GM20000 (cell line): Measurements from ENCODE around the gene NLRP3.

Experiments used
- DNase-seq: peaks from one replicate; pipeline ENCODE4 v3.0.0; 2012; ENCODE audit warnings: low spot score
- TF ChIP-seq, protein P1 (sequence below): IDR thresholded peaks from 2 replicates; pipeline ENCODE4 v1.5.1; 2012; ENCODE audit warnings: mild to moderate bottlenecking, control low read depth; ENCODE audit errors: extremely low read depth, missing control alignments

The NLRP3 gene

DNA sequence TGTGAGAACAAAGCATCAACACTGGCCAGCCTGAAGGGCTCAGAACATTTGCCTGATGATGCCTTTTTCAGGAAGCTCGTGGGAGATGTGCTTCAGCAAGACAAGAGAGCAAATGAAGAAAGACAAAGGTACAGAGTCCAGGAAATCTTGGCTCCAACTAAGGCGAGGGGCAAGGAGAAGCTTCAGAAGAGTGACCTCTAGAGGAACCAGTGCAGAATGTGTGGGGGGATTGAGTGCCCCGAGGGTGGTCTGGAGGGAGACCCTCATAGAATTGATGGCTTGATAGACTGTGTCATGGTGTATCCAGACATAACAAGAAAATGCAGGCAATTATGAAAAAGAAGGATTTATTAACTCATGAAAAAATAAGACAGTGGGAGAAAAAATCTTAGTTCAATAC lies 15.3 kb upstream of the NLRP3 start:
- DNase-seq = no peak
- TF ChIP-seq, protein P1, sequence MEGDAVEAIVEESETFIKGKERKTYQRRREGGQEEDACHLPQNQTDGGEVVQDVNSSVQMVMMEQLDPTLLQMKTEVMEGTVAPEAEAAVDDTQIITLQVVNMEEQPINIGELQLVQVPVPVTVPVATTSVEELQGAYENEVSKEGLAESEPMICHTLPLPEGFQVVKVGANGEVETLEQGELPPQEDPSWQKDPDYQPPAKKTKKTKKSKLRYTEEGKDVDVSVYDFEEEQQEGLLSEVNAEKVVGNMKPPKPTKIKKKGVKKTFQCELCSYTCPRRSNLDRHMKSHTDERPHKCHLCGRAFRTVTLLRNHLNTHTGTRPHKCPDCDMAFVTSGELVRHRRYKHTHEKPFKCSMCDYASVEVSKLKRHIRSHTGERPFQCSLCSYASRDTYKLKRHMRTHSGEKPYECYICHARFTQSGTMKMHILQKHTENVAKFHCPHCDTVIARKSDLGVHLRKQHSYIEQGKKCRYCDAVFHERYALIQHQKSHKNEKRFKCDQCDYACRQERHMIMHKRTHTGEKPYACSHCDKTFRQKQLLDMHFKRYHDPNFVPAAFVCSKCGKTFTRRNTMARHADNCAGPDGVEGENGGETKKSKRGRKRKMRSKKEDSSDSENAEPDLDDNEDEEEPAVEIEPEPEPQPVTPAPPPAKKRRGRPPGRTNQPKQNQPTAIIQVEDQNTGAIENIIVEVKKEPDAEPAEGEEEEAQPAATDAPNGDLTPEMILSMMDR = peak; percentile 13

DNA sequence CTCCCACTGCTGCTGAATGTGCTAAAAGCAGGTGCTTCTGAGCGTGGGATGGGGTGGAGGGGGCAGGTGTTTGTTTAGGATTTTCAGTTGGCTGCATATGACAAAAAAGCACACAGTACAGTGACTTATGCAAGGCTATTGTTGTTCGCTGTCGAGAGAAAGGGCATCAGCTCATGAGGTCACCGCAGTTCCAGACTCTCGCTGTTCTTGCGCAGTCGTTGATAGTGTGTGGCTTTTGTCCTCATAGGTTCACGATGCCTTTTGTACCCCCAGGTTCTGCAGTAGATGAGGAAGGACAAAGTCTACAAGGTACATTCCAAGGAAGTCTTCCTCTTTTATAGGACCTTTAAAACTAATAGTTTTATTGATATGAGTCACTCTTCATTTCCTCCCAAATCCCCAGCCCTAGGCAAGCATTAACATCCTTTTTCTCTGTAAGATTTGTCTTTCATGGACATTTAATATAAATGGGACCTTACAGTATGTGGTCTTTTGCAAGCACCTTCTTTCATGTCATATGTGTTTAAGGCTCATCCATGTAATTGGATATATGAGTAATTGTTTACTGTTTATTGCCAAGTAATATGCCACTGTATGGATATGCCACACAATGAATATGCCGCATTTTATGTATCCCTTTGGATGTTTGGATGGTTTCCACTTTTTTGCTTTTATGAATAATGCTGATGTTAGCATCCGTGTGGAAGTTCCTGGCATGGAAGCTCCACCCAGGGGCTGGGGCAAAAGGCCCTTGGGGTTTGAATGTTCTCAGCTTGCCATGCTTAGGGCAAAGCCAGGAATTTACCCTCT lies 14.5 kb upstream of the NLRP3 start:
- no peak for DNase-seq
- TF ChIP-seq, protein P1 = no peak

DNA sequence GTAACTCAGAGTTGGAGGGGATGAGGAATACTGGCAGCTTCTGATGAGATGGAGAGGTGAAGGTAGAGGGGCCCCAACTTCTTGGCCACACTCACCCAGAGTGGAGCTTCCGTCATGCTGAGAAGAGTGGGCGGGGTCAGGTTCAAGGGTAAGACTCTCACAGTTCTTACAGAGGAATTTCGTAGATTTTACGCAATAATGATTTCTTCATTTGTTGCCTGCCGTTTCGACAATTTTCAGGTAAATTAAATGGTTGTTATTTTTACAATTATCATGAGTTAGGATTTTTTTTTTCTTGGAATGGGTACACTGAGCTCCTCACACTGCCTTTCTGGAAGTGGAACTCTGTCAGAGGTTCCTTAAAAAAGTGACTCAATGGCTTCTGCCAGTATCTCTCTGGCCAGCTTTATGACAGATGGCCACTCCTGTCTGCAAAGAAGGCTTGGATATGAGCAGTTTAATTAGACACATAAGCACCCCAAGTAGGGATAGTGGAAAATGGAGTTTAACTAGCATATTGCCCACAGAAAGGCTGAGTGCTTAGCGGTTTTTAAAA lies 13.8 kb upstream of the NLRP3 start:
- no peak for DNase-seq
- TF ChIP-seq, protein P1 = no peak

DNA sequence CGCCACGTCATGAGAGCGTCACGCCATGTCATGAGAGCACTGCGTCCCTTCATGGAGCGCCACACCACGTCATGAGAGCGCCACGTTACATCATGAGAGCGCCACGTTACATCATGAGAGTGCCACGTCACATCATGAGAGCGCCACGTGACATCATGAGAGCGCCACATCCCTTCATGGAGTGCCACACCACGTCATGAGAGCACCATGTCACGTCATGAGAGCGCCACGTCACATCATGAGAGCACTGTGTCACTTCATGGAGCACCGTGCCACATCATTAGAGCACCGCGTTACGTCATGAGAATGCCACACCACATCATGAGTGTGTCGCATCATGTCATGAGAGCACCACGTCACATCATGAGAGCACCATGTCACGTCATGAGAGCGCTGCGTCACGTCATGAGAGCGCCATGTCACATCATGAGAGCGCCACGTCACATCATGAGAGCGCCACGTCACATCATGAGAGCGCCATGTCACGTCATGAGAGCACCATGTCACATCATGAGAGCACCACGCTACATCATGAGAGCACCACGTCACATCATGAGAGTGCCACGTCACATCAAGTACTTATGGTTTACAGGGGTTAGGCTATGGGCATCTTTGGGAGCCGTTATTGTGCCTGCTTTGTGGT lies 9.8 kb upstream of the NLRP3 start:
- TF ChIP-seq, protein P1 = no peak

DNA sequence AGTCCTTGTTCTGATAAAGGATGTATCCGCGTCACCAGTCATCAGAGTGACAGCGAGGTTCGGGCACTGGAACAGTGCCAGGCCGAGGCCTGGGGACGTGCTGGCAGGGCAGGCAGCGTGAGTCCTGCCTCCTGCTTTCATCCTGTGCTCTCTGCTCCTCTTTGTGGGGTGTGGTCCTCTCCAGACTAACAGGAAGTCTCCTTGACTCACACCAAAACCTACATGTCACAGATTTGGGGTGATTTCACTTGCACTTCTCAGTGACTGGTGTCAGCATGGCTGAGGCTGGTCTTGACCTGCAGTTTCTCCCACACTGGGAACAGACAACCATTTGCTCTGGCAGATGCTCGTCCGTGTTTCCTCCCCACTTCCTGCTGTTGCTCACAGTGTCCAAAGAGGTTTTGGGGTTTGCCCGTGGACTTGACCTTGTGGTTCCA lies 8.8 kb upstream of the NLRP3 start:
- TF ChIP-seq, protein P1 = no peak
- DNase-seq = peak; percentile 66

More for the DNA sequence above, 9.8 kb upstream of the NLRP3 start:
- DNase-seq = no peak

DNA sequence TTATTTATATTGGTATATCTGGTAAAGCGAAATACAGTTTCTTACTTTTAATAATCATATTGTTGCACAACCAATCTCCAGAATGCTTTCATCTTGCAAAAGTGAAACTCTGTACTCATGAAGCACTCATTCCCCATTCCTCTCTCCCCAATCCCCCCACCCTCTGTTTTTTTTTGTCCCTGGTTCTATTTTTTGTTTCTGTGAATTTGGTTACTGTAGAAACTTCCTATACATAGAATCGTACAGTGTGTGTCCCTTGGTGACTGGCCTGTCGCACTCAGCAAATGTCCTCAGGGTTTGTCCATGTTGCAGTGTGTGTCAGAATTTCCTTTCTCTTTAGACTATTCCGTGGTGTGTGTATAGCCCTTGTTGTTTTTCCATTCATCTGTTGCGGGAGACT lies 7.9 kb upstream of the NLRP3 start:
- no peak for DNase-seq
- TF ChIP-seq, protein P1 = no peak
